Stimulated activated CD4-positive, alpha-beta T cell treated with anti-CD3 and anti-CD28 coated beads, Interleukin-4, amount 100 ng/mL, for 1 hour (primary cell): Measurements from ENCODE around the gene KDM2B.

Source experiments
- DNase-seq: peaks from one replicate; pipeline ENCODE4 v3.0.0-alpha.2; 2020

The KDM2B gene

GRCh38 chr12:121453629-121454028 is 127.2 kb downstream of the KDM2B start:
- DNase-seq: no peak

- DNase-seq: no peak
Measured at GRCh38 chr12:121452985-121453360, 127.8 kb downstream of the KDM2B start.

DNA sequence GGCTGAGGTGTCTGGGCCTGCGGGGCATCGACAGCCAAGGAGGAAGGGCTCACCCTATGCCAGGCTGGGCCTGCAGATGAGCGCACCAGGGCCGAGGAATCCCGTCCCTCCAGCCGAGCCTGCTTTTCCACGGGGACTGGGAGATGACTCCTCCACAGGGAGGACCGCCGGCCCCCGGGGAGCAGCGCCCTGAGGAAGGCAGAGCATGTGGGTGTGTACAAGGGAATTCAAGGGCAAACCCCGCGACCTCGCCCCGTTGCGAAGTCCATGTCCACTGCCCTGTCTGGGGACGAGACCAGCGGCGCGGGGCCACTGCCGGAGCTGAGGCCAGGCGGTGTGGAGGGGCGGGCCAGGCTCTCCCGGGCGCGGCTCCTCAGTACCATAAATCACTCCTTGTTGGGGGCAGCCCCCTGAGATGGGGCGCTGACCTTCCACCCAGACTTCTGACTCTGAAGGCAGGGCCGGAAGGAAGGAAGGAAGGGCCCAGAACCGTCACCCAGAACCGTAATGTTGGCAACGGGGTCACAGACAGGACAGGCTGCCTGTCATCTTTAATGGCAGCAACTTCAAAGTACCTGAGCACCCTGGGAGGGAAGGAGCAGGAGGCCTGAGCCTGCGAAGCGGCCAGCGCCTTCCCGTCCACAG is 128.4 kb downstream of the KDM2B start:
- no peak for DNase-seq

DNA sequence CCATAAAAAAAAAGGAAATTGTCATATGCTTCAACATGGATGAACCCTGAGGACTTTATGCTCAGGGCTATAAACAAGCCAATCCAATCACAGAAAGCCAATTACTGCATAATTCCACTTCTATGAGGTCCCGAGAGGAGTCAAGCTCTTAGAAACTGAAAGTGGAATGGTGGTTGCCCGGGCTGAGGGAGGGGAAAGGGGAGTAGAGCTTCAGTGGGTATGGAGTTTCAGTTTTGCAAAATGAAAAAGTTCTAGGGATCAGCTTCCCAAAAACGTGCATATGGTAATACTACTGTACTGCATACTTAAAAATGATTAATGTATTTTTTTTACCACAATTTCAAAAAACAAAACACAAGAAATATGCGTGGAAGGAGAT is 128.9 kb downstream of the KDM2B start:
- DNase-seq: no peak

DNA sequence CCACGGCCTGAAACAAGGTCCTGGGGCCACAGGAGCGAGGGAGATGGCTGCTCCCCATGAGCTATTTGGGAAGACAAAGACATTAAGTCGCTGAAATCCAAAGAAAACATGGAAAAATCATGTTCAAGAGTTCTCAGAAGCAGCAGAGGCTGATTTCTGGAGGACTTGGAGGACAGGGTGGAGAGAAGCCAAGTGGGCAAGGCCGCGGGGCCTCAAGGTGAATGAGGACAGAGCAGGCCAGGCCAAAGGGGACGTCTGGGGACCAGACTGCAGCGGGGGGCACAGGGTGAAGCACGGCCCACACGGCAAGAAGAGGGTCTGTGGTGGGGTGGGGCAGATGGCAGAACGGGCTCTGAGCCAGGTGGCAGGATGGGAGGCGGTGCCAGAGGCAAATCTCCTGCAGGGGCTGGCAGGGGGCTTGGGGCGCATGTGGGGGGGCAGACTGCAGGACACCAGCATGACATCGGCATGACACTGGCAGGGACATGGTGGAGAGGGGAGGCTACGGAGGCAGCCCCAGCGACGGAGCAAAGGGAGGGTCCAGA is 132.0 kb downstream of the KDM2B start:
- no peak for DNase-seq

- DNase-seq: no peak
Measured at GRCh38 chr12:121446750-121447149, 134.1 kb downstream of the KDM2B start.

DNA sequence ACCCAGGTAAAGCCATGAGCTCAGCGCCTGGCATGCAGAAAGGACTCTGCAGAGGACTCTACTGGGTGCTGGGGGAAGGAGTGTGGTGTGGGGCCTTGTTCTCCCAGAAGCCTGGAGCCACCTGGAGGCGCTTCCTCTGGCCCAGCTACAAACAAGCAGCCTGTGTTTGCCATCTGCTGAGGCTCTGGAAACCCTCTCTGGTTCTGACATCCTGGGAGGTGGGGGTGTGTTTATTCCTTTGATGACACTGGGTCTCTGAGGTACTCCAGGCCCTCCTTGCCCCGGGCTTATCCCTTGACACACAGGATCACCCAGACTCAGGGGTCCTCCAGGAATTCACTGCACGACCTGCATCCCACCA is 136.0 kb downstream of the KDM2B start:
- no peak for DNase-seq

GRCh38 chr12:121443911-121444841 is 136.6 kb downstream of the KDM2B start:
- DNase-seq: no peak

DNA sequence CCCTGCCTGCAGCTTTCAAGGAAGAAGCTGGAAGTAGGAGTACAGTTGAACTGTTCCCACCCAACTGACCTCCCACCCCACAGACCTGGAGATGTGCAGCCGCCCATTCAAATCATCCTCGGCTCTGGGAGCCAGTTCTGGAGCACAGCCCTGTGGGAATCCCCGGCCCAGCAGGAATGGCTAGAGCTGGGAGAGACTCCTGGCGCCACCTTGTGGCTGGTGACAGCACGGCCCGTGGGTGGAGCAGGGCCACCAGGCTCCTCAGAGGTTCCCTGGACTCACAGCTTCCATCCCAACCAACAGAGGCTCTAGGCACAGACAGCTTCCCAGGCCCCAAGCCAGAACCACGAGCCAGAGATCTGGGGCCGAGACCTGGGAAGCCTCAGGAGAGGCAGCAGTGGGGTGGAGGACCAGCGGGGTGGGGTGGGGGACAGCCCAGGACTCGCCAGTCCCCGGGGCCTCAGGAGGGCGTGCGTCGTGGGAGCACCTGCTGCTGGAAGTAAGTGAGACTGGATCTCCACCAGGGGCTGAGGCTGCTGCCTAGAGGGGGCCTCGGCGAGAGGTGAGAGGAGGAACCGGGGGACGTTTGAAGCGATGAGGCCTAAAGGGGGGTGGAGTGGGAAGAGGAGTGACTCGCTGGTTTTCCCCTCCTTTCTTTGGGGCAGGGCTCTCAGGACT is 137.5 kb downstream of the KDM2B start:
- DNase-seq: peak; percentile 76

DNA sequence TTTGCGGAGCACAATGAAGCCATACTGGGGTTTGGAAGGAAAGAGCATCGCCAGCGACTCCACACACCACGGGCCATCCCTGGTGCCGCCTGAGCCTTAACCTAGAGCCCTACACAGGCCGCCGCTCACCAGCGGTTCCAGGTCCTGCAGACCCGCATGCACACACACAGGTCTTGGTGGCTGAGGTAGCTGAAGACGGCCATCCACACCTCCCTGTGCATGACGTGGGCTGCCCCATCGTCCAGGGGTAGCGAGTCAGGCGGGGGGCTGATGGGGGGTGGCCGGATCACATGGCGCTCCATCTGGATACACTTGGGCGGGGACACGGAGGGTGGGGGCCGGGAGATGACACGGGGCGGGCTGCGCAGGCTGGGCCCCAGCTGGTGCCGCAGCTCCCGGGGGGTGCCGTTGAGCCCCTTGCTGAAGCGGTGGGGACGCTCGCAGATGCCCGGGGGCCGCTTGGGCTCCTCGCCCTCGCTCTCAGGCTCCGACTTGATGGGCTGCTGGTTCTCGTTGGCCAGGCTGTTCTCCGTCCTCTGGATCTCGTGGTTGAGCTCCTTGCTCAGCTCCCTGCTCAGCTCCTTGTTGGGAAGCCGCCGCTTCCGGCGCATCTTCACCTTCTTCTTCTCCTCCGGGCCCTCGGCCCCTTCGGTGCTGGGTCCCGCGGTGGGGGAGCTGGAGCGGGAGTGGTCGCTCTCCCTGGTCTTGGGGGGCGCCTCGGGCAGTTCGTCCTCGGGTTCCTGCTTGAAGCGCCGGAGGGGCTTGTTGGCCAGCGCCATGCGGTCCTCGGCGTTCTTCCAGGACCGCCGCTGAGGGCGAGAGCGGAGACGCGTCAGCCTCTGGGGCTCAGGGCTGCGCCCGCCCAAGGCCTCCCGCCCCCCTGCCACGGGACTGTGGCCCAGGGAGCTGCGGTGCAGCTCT is 138.5 kb downstream of the KDM2B start:
- DNase-seq: no peak

DNA sequence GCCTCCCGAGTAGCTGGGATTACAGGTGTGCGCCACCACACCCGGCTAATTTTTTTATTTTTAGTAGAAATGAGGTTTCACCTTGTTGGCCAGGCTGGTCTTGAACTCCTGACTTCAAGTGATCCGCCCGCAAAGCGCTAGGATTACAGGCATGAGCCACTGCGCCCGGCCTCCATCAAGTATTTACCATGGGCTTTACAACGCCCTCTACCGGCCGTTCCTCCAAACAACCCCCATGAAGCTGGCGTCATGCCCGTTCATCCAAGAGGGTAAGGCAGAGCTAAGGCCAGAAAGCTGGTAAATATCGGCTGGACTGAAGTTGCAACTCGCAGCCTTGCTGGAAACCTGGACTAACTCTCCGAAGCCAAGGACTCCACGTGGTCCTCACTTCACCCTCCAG is 139.3 kb downstream of the KDM2B start:
- no peak for DNase-seq

GRCh38 chr12:121440768-121441167 is 140.1 kb downstream of the KDM2B start:
- DNase-seq: no peak

- no peak for DNase-seq
Measured at GRCh38 chr12:121439715-121440114, 141.1 kb downstream of the KDM2B start.

DNA sequence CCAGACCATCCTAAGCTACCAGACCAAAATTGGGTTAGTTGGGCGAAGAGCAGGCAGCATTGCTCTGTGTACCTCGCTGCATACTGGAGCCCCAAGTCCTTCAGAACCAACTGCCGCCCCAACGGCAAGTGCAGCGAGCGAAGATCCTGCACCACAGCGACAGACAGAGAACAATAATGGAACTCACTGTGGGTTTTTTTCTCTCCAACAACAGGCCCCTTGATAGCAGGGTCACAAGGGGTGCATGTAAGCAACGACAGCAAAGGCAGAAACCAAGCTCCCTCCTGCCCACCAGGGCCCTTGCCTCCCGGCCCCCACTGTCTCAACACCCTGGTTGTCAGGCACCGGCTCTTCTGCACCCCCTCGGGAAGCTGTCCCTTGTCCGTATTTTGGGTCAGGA is 141.9 kb downstream of the KDM2B start:
- no peak for DNase-seq

DNA sequence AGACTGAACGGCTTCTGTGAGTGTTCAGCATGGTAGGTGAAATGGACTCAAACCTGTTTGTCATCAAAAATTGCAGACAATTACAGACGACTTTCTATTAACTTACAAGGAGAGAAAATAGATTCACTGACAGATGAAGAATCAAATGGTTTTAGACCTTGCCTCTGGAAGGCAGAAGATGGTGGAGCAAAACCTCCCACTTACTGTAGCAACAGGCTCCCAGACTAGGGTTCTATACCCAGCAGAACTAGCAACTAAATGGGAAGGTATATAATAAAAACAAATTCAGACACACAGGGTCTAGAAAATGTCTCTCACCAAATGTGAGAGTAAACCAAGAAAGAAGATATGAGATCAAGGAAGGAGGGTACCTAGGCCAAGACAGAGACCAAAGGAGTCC is 144.1 kb downstream of the KDM2B start:
- no peak for DNase-seq

DNA sequence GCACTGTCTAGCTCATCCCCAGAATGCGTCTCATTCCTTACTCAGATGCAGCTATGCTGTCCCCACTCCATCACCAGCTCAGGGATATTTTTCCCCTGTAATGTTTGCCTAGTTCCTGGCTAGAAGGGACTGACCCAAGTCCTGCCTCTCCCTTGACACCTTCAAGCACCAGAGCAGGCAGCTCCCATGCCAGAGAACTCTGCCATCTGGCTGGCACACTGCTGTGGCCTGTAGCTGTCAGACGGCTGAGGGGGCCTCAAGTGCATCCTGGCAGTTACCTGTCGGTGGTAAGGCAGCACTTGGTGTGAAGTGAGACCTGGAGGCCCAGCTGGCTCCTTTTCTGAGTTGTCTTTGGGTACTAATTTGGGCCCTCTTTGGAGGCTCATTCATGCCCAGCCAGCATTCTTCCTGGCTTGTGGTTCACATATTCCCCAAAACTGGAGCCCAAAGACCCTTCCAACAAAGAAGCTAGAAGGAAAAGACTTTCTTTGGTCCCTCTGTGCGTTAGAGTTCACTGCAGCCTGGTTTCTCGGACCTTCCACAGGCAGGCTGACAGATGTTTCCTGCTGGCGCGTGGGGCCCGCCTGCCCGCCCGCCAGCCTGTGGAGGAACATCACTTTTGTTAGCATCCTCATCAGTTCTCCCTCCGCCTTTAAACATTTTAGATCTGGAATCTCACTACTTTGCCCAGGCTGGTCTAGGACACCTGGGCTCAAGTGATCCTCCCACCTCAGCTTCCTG is 147.9 kb downstream of the KDM2B start:
- no peak for DNase-seq

DNA sequence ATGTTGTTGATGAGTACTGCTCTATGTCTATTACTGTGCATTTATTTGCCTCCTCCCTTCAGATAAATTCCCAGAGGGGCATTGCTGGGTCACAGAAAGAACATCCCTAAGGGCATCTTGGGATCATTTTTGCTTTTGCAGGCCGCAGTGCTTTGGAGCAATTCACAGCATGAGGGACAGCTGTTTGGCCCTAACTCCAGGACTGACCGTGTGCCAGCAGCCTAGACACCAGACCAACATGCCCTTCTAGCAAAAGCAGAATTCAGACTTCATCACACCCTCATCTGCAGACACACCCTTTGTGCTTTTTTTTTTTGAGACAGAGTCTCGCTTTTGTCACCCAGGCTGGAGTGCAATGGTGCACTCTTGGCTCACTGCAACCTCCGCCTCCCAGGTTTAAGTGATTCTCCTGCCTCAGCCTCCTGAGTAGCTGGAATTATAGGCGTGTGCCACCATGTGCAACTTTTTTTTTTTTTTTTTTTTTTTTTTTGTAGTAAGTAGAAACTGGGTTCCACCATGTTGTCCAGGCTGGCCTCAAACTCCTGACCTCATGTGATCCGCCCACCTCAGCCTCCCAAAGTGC is 149.9 kb downstream of the KDM2B start:
- DNase-seq: no peak

- DNase-seq: no peak
Measured at GRCh38 chr12:121428883-121429282, 151.9 kb downstream of the KDM2B start.

DNA sequence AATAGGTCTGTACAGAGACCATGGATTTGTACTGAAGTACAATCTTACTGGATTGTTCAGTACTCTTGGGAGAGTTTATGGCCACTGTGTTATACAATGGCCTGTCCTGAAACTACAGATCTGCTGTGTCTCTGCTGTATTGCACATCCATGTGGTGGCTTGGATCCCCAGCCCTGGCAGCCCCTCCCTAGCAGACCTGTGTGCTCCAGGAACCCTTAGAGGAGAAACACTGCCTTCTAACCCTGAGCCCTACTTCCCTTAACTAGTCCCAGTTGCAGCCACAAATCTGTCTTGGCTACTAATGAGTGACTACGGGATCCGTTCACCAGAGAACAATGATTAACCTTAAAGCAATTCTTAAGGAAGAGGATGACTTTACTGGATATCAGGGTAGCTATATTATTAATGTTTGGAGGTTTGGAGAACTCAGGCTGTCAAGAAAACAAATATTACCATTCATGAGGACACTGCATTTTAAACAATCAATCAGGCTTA is 153.2 kb downstream of the KDM2B start:
- no peak for DNase-seq

GRCh38 chr12:121424624-121424975 is 156.2 kb downstream of the KDM2B start:
- no peak for DNase-seq
